K562 (cell line): ENCODE measurements around the gene CTSW. TPM values are rescaled to one million over a fixed set of nuclear protein-coding genes. Genes with fewer than 3 reads are reported as not detected.
A peak's percentile ranks its signal among the peaks of the same experiment; 100 is the strongest.

Experiments
- ATAC-seq: fragments of 200-7000 bp; cut with Tn5 transposase; 3 replicates; pipeline ENCODE4 v1.9.1; 2020; ENCODE audit warnings: moderate library complexity
- BruUV-seq: library from RNA; stranded (reverse); fragments of 400-500 nt; replicated peaks from 2 replicates; lab custom pipeline; 2021; lab: Mats Ljungman, UMichigan
- CTCF ChIA-PET: fragments of 300-600 bp; formaldehyde crosslinking; extraction: SDS; loops from one replicate; lab custom pipeline; 2021; ENCODE audit warnings: low intra/inter-chr PET ratio; lab: Yijun Ruan, JAX
- POLR2A ChIA-PET: fragments of 300-600, 350-650 bp; sonication (Branson Sonifier 250); formaldehyde crosslinking; extraction: SDS; loops from one replicate; lab custom pipeline; 2021; ENCODE audit warnings: antibody characterized with exemption, inconsistent platforms; lab: Yijun Ruan, JAX
- DNase-seq, 4 experiments: peaks; one replicate each; pipeline versions ENCODE4 v3.0.0 to v3.0.0-alpha.2; 2011 to 2018; ENCODE audit warnings: low spot score in 3 of 4, mixed read lengths in 3 of 4; ENCODE audit errors: extremely low read depth in 1 of 4
- FAIRE-seq: peaks from 2 replicates; lab custom pipeline; 2011; peaks lifted over from hg19 to GRCh38; lab: Jason Lieb, UNC
- H2AFZ ChIP-seq: 2 replicates; pipeline ENCODE4 v1.6.0; 2011; ENCODE audit warnings: low read depth, low read length, control low read depth, inconsistent platforms
- H3K27ac ChIP-seq: fragments of 200-600 bp; 3 replicates; pipeline ENCODE4 v1.8.0; 2011; ENCODE audit warnings: low read depth, mild to moderate bottlenecking, control low read depth, inconsistent platforms, low read length, moderate library complexity, mixed read lengths; ENCODE audit errors: extremely low read depth
- H3K27me3 ChIP-seq, 2 experiments: fragments of 300-600 bp in 1 of 2; 2 replicates in 1 of 2; 3 replicates in 1 of 2; pipeline versions ENCODE4 v1.6.0 to v1.8.0; 2011; ENCODE audit warnings: inconsistent platforms in 2 of 2, low read length in 2 of 2, mild to moderate bottlenecking in 1 of 2, mixed read lengths in 1 of 2, moderate library complexity in 1 of 2; ENCODE audit not compliant: control insufficient read depth in 2 of 2, insufficient read depth in 2 of 2
- H3K36me3 ChIP-seq: fragments of 300-600 bp; 3 replicates; pipeline ENCODE4 v1.8.0; 2011; ENCODE audit warnings: mild to moderate bottlenecking, low read length, inconsistent platforms; ENCODE audit not compliant: control insufficient read depth, insufficient read depth
- H3K4me1 ChIP-seq, 2 experiments: fragments of 200-600 bp in 1 of 2; replicated peaks in 1 of 2; 2 replicates in 1 of 2; 3 replicates in 1 of 2; pipeline versions ENCODE4 v1.5.1 to v1.8.0; 2011; ENCODE audit warnings: inconsistent platforms in 2 of 2, low read length in 2 of 2, mild to moderate bottlenecking in 1 of 2, mixed read lengths in 1 of 2, moderate library complexity in 1 of 2; ENCODE audit not compliant: control insufficient read depth in 2 of 2, insufficient read depth in 2 of 2
- H3K4me2 ChIP-seq: 2 replicates; pipeline ENCODE4 v1.6.1; 2011; ENCODE audit warnings: low read length, control low read depth, inconsistent platforms, mixed read lengths; ENCODE audit not compliant: insufficient read depth
- H3K4me3 ChIP-seq: fragments of 200-600 bp; sonication (generic), shearing (Covaris generic); 2 replicates; pipeline ENCODE4 v1.5.1; 2016; ENCODE audit warnings: control low read depth, inconsistent platforms
- H3K79me2 ChIP-seq: fragments of 200-600 bp; 3 replicates; pipeline ENCODE4 v1.8.0; 2011; ENCODE audit warnings: low read length, inconsistent platforms; ENCODE audit not compliant: control insufficient read depth, insufficient read depth
- H3K9ac ChIP-seq, 2 experiments: 2 replicates each; pipeline versions ENCODE4 v1.6.0 to v1.6.1; 2011; ENCODE audit warnings: low read depth in 2 of 2, low read length in 2 of 2, control low read depth in 1 of 2, inconsistent platforms in 1 of 2, mild to moderate bottlenecking in 1 of 2, mixed read lengths in 1 of 2; ENCODE audit not compliant: insufficient read depth in 1 of 2
- H3K9me1 ChIP-seq: one replicate; pipeline ENCODE4 v1.6.0; 2011; ENCODE audit warnings: inconsistent platforms, mild to moderate bottlenecking, low read length, moderate library complexity; ENCODE audit not compliant: control insufficient read depth, insufficient read depth
- H3K9me3 ChIP-seq: replicated peaks from 2 replicates; pipeline ENCODE4 v1.5.1; 2011; ENCODE audit warnings: low read depth, low read length, inconsistent platforms; ENCODE audit not compliant: control insufficient read depth, insufficient read depth
- H4K20me1 ChIP-seq: replicated peaks from 2 replicates; pipeline ENCODE4 v1.6.1; 2011; ENCODE audit warnings: low read length, inconsistent platforms, mixed read lengths; ENCODE audit not compliant: control insufficient read depth, insufficient read depth
- CCNT2 ChIP-seq: IDR thresholded peaks from 2 replicates; pipeline ENCODE4 v1.6.1; 2011; ENCODE audit warnings: borderline replicate concordance, low read depth, mild to moderate bottlenecking, moderate library complexity, mixed read lengths, low read length; ENCODE audit not compliant: insufficient read length; ENCODE audit errors: extremely low read depth
- CREBBP ChIP-seq: IDR thresholded peaks from one replicate; pipeline ENCODE4 v1.6.1; 2012; ENCODE audit warnings: low read depth, mild to moderate bottlenecking, control low read depth, inconsistent platforms, low read length
- EWSR1 ChIP-seq: fragments of 450-650 bp; IDR thresholded peaks from 2 replicates; pipeline ENCODE4 v1.6.1; 2018; ENCODE audit warnings: borderline replicate concordance, mild to moderate bottlenecking, low read depth, moderate library complexity; ENCODE audit not compliant: partially characterized antibody
- FOXJ3 ChIP-seq: sonication (generic); formaldehyde crosslinking; IDR thresholded peaks from 2 replicates; pipeline ENCODE4 v1.4.0; 2020; ENCODE audit warnings: mild to moderate bottlenecking, missing genetic modification reagents
- KLF16 ChIP-seq: IDR thresholded peaks from 2 replicates; pipeline ENCODE4 v1.6.1; 2016; ENCODE audit warnings: antibody characterized with exemption
- LCOR ChIP-seq: sonication (generic); formaldehyde crosslinking; IDR thresholded peaks from 2 replicates; pipeline ENCODE4 v1.8.0; 2022; ENCODE audit warnings: mild to moderate bottlenecking, missing genetic modification reagents
- POLR2A ChIP-seq: fragments of 450-650 bp; conservative IDR thresholded peaks from 2 replicates; pipeline ENCODE4 v1.6.1; 2016
- PYGO2 ChIP-seq: fragments of 450-650 bp; IDR thresholded peaks from 2 replicates; pipeline ENCODE4 v1.6.1; 2016; ENCODE audit warnings: mild to moderate bottlenecking, missing genetic modification characterization, moderate library complexity, missing compliant biosample characterization
- RFX5 ChIP-seq: IDR thresholded peaks from 2 replicates; pipeline ENCODE4 v1.6.1; 2011; ENCODE audit warnings: low read depth, mild to moderate bottlenecking, improper control_type of control experiment, low read length
- SMAD1 ChIP-seq: fragments of 150-350 bp; IDR thresholded peaks from 2 replicates; pipeline ENCODE4 v1.6.1; 2014; ENCODE audit warnings: low read length, low read depth; ENCODE audit not compliant: partially characterized antibody
- SNIP1 ChIP-seq: fragments of 450-650 bp; IDR thresholded peaks from 2 replicates; pipeline ENCODE4 v1.7.1; 2017; ENCODE audit warnings: low read depth, mild to moderate bottlenecking
- ZNF134 ChIP-seq: fragments of 250-450 bp; sonication (Bioruptor Pico); conservative IDR thresholded peaks from 2 replicates; pipeline ENCODE4 v1.4.0; 2020
- ZNF184 ChIP-seq: sonication (generic); formaldehyde crosslinking; IDR thresholded peaks from 2 replicates; pipeline ENCODE4 v1.5.0; 2020; ENCODE audit warnings: missing genetic modification reagents
- ZNF23 ChIP-seq: fragments of 250-450 bp; sonication (Bioruptor Pico); IDR thresholded peaks from 2 replicates; pipeline ENCODE4 v1.4.0; 2020; ENCODE audit warnings: mild to moderate bottlenecking
- ZNF695 ChIP-seq: fragments of 450-650 bp; formaldehyde crosslinking; IDR thresholded peaks from 2 replicates; pipeline ENCODE4 v1.4.0; 2020; ENCODE audit warnings: mild to moderate bottlenecking, moderate library complexity
- WGBS: fragments of 100-300 bp; shearing (Covaris generic); methylation state at CpG from one replicate; pipeline ENCODE4 v1.1.6; 2016; ENCODE audit warnings: low coverage, mixed read lengths; ENCODE audit not compliant: insufficient coverage; ENCODE audit errors: missing lambda C conversion rate; 5-methylcytosine and 5-hydroxymethylcytosine counted together
- in situ Hi-C: fragments of 300-500 bp; cut with MboI; formaldehyde crosslinking; loops from 4 replicates; pipeline ENCODE4 v1.15.0; 2018; ENCODE audit warnings: inconsistent platforms, mixed read lengths
- intact Hi-C: fragments of 100-400 bp; cut with micrococcal nuclease; formaldehyde crosslinking; loops from 2 replicates; pipeline ENCODE4 v1.14.2; 2022
- polyA plus RNA-seq, 8 experiments: library from polyadenylated mRNA; depleted of rRNA in 4 of 8; stranded (reverse) in 5 of 8; unstranded in 3 of 8; fragments of >200 nt; fragmentation: Nextera tagmentation in 2 of 8; fragmentation: Illumina TruSeq in 1 of 8; extraction: Ambion mirVana in 2 of 8; extraction: Trizol in 1 of 8; gene quantifications; 2 replicates each; pipeline versions ENCODE4 v1.2.1 to v1.2.3, GENCODE V29; 2011 to 2014; ENCODE audit warnings: inconsistent platforms in 1 of 8, missing spikeins in 1 of 8
- total RNA-seq, 7 experiments: library from RNA; depleted of rRNA in 6 of 7; stranded (reverse); fragments of >200 nt in 6 of 7; fragmentation: Illumina TruSeq in 2 of 7; extraction: Trizol in 2 of 7; gene quantifications; 2 replicates each; pipeline versions ENCODE4 v1.2.1 to v1.2.3, GENCODE V29; 2011 to 2021; ENCODE audit warnings: low replicate concordance in 1 of 7
- TF ChIP-seq, protein P1 (sequence below): fragments of 450-650 bp; formaldehyde crosslinking; IDR thresholded peaks from 2 replicates; pipeline ENCODE4 v1.4.0; 2020; ENCODE audit warnings: mild to moderate bottlenecking, moderate library complexity
- TF ChIP-seq, protein P2 (sequence below): sonication (generic); formaldehyde crosslinking; IDR thresholded peaks from 2 replicates; pipeline ENCODE4 v1.4.0; 2020; ENCODE audit warnings: mild to moderate bottlenecking, missing genetic modification reagents
- TF ChIP-seq, protein P3 (sequence below): fragments of 450-650 bp; formaldehyde crosslinking; IDR thresholded peaks from 2 replicates; pipeline ENCODE4 v1.4.0; 2020; ENCODE audit warnings: mild to moderate bottlenecking, moderate library complexity

The CTSW gene
- total and polyA plus RNA-seq, 9 of the 15 experiments (the other 6 are each of a cell fraction or from before 2014, with no cell fraction given) = 0.04 TPM; not detected in 8

DNA sequence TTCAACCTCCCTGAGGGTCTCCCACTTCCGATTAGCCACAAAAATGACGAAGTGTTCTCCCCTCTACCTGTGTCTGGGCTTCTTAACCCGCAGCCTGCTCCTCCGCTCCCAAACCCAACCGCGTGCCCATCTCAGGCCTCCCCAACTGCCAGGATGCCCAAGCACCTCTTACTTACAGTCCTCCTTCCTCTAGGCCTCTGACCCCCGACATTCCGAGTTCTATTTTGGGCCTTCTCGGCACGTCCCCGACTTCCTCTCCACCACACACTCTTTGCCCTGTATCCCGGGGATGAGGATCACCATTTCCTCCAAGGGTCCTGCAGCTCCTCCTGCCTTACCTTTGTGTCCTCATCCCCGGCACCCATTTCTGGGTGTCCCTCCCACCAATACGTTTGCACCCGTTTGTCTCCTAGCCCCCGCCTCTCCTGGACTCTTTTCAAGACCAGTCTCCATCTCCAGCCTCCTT lies 19.8 kb upstream of the CTSW start:
- peaks cover 11% of the 10 kb centered on the region for H3K9me1 ChIP-seq
- DNase-seq (no peak), FAIRE-seq (no peak), ATAC-seq (no peak)
- H3K9ac ChIP-seq = peak overlapping the region; percentile 99 to 100
- H3K4me2 ChIP-seq = peak overlapping the region; percentile 95
- intact Hi-C loops = loop anchor here (1.0 to 5.0 kb wide), 2 partner anchors 28 to 42 kb away; partner anchors contain the start of genes FIBP and FOSL1
- H3K79me2 ChIP-seq = peaks cover 57% of the 10 kb centered on the region
- H3K9me3 ChIP-seq = no peaks in the 10 kb centered on the region
- ChIA-PET POLR2A (interaction anchor here (0.6 to 5.6 kb wide), 32 partner anchors 9 to 663 kb away, joined by 3 to 151 read pairs (median 4); partner anchors contain the start of genes AP5B1, BANF1, CCDC85B and EIF1AD), CTCF (interaction anchor here (0.9 to 1.1 kb wide), 3 partner anchors 28 to 130 kb away, joined by 3 read pairs; partner anchors contain the start of gene FIBP)
- peaks cover 57% of the 10 kb centered on the region for H3K36me3 ChIP-seq
- H3K4me3 ChIP-seq = peak overlapping the region; percentile 95
- peaks cover 14 to 78% of the 10 kb centered on the region in 2 experiments for H3K4me1 ChIP-seq
- H4K20me1 ChIP-seq = peaks cover 22% of the 10 kb centered on the region
- no TSS peak for BruUV-seq
- 1% methylated on average over 13 of the region's 16 CpGs for WGBS
- H2AFZ ChIP-seq = peak overlapping the region; percentile 32
- in situ Hi-C loops = no loop called here
- no peaks in the 10 kb centered on the region; a peak in 1 of 5 replicates for H3K27me3 ChIP-seq
- H3K27ac ChIP-seq = peak overlapping the region; percentile 96
- TF ChIP-seq, protein P1, sequence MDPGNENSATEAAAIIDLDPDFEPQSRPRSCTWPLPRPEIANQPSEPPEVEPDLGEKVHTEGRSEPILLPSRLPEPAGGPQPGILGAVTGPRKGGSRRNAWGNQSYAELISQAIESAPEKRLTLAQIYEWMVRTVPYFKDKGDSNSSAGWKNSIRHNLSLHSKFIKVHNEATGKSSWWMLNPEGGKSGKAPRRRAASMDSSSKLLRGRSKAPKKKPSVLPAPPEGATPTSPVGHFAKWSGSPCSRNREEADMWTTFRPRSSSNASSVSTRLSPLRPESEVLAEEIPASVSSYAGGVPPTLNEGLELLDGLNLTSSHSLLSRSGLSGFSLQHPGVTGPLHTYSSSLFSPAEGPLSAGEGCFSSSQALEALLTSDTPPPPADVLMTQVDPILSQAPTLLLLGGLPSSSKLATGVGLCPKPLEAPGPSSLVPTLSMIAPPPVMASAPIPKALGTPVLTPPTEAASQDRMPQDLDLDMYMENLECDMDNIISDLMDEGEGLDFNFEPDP = no peak
- no peak for TF ChIP-seq LCOR
- no peak for TF ChIP-seq PYGO2 (tag)
- no peak for TF ChIP-seq RFX5
- TF ChIP-seq CCNT2 = no peak
- TF ChIP-seq KLF16 = no peak
- no peak for TF ChIP-seq CREBBP
- no peak for TF ChIP-seq FOXJ3
- TF ChIP-seq SNIP1 = peak; percentile 24; the same call in 1 of the 2 replicates
- TF ChIP-seq SMAD1 = no peak
- no peak for TF ChIP-seq EWSR1
- no peak for TF ChIP-seq ZNF134 (CRISPR knock-in tag)
- TF ChIP-seq POLR2A = peak; percentile 89
- TF ChIP-seq, protein P2, sequence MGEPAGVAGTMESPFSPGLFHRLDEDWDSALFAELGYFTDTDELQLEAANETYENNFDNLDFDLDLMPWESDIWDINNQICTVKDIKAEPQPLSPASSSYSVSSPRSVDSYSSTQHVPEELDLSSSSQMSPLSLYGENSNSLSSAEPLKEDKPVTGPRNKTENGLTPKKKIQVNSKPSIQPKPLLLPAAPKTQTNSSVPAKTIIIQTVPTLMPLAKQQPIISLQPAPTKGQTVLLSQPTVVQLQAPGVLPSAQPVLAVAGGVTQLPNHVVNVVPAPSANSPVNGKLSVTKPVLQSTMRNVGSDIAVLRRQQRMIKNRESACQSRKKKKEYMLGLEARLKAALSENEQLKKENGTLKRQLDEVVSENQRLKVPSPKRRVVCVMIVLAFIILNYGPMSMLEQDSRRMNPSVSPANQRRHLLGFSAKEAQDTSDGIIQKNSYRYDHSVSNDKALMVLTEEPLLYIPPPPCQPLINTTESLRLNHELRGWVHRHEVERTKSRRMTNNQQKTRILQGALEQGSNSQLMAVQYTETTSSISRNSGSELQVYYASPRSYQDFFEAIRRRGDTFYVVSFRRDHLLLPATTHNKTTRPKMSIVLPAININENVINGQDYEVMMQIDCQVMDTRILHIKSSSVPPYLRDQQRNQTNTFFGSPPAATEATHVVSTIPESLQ = no peak
- no peak for TF ChIP-seq ZNF23 (CRISPR knock-in tag)
- no peak for TF ChIP-seq ZNF184
- TF ChIP-seq ZNF695 (CRISPR knock-in tag) = no peak
- TF ChIP-seq, protein P3, sequence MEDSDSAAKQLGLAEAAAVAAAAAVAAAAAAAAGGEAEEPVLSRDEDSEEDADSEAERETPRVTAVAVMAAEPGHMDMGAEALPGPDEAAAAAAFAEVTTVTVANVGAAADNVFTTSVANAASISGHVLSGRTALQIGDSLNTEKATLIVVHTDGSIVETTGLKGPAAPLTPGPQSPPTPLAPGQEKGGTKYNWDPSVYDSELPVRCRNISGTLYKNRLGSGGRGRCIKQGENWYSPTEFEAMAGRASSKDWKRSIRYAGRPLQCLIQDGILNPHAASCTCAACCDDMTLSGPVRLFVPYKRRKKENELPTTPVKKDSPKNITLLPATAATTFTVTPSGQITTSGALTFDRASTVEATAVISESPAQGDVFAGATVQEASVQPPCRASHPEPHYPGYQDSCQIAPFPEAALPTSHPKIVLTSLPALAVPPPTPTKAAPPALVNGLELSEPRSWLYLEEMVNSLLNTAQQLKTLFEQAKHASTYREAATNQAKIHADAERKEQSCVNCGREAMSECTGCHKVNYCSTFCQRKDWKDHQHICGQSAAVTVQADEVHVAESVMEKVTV = no peak
